ENCODE data around the gene TOR3A. TPM values are rescaled to one million over a fixed set of nuclear protein-coding genes. Genes with fewer than 3 reads are reported as not detected.
A peak's percentile ranks its signal among the peaks of the same experiment; 100 is the strongest.
"Not testable (repeated sequence)": the region's sequence is repeated elsewhere in the genome, so short reads cannot be mapped to it uniquely, and the experiment has no call there.

TOR3A gene
- total RNA-seq: 43.7 and 75.8 TPM in 2 replicates

GRCh38 chr1:179081687-179082332, at the start of gene TOR3A:
Gene TOR3A (plus strand): TSS chr1:179082070. CDS start chr1:179082129, 59 bp downstream.
- peak; percentile 23 for DNase-seq (ENCODE audit: extremely low read depth, low read depth, low spot score)

- DNase-seq (ENCODE audit: extremely low read depth, low read depth, low spot score): no peak
Observed at GRCh38 chr1:179034720-179035119, 47.1 kb upstream of the TOR3A start.

- DNase-seq (ENCODE audit: extremely low read depth, low read depth, low spot score): no peak
Observed at GRCh38 chr1:179036844-179037465, 44.9 kb upstream of the TOR3A start.

- DNase-seq (ENCODE audit: extremely low read depth, low read depth, low spot score): no peak
Observed at GRCh38 chr1:179038528-179039281, 43.2 kb upstream of the TOR3A start.

- not testable (repeated sequence) for DNase-seq (ENCODE audit: extremely low read depth, low read depth, low spot score)
Observed at GRCh38 chr1:179039502-179040174, 42.2 kb upstream of the TOR3A start.

GRCh38 chr1:179040175-179040551, 41.7 kb upstream of the TOR3A start:
- DNase-seq (ENCODE audit: extremely low read depth, low read depth, low spot score): not testable (repeated sequence)

GRCh38 chr1:179042087-179042486, 39.8 kb upstream of the TOR3A start:
- DNase-seq (ENCODE audit: extremely low read depth, low read depth, low spot score): no peak

GRCh38 chr1:179042700-179043099, 39.2 kb upstream of the TOR3A start:
- DNase-seq (ENCODE audit: extremely low read depth, low read depth, low spot score): no peak

GRCh38 chr1:179043266-179043665, 38.6 kb upstream of the TOR3A start:
- DNase-seq (ENCODE audit: extremely low read depth, low read depth, low spot score): no peak

GRCh38 chr1:179043907-179044306, 38.0 kb upstream of the TOR3A start:
- DNase-seq (ENCODE audit: extremely low read depth, low read depth, low spot score): no peak

- no peak for DNase-seq (ENCODE audit: extremely low read depth, low read depth, low spot score)
Observed at GRCh38 chr1:179046808-179047635, 34.8 kb upstream of the TOR3A start.

- DNase-seq (ENCODE audit: extremely low read depth, low read depth, low spot score): no peak
Observed at GRCh38 chr1:179047636-179047997, 34.3 kb upstream of the TOR3A start.

- no peak for DNase-seq (ENCODE audit: extremely low read depth, low read depth, low spot score)
Observed at GRCh38 chr1:179048339-179049124, 33.3 kb upstream of the TOR3A start.

- DNase-seq (ENCODE audit: extremely low read depth, low read depth, low spot score): no peak
Observed at GRCh38 chr1:179052776-179053175, 29.1 kb upstream of the TOR3A start.

GRCh38 chr1:179053486-179053885, 28.4 kb upstream of the TOR3A start:
- DNase-seq (ENCODE audit: extremely low read depth, low read depth, low spot score): no peak

GRCh38 chr1:179055937-179056336, 25.9 kb upstream of the TOR3A start:
- DNase-seq (ENCODE audit: extremely low read depth, low read depth, low spot score): no peak

- DNase-seq (ENCODE audit: extremely low read depth, low read depth, low spot score): no peak
Observed at GRCh38 chr1:179058487-179059483, 23.1 kb upstream of the TOR3A start.

Data from glomerular endothelial cell (primary cell).